Measurements from ENCODE around the gene IQGAP2. TPM values are rescaled to one million over a fixed set of nuclear protein-coding genes. Genes with fewer than 3 reads are reported as not detected.

Gene IQGAP2
- total RNA-seq, 1 donor from 2014 or later, result 8.8 TPM

GRCh38 chr5:76473009-76473336 is 69.9 kb downstream of the IQGAP2 start:
- Mint-ChIP-seq H3K4me1 (peaks cover 9% of the 10 kb centered on the region), H3K4me3 (no peak overlapping the region), H3K9me3 (peaks cover 2% of the 10 kb centered on the region)

GRCh38 chr5:76473661-76474060 is 70.6 kb downstream of the IQGAP2 start:
- Mint-ChIP-seq H3K27ac (peak overlapping the region; percentile 32), H3K4me1 (peaks cover 9% of the 10 kb centered on the region), H3K4me3 (no peak overlapping the region), H3K9me3 (peaks cover 2% of the 10 kb centered on the region), H3K27me3 (no peaks in the 10 kb centered on the region), H3K36me3 (ENCODE audit: low read depth) (no peaks in the 10 kb centered on the region)
- intact Hi-C loops (cut with micrococcal nuclease), result no loop called here
- POLR2A ChIA-PET, result no interaction called here
- ATAC-seq (ENCODE audit: low read depth) (no peak), DNase-seq (no peak)
- CTCF ChIA-PET, result no interaction called here
- no peak for TF ChIP-seq CTCF (IDR thresholded peaks at IDR 0.05)

More at GRCh38 chr5:76473009-76473336, 69.9 kb downstream of the IQGAP2 start:
- DNase-seq (no peak), ATAC-seq (ENCODE audit: low read depth) (no peak)
- CTCF ChIA-PET, result no interaction called here
- Mint-ChIP-seq H3K36me3 (ENCODE audit: low read depth) (no peaks in the 10 kb centered on the region), H3K27ac (no peak overlapping the region), H3K27me3 (no peaks in the 10 kb centered on the region)
- no peak for TF ChIP-seq CTCF (IDR thresholded peaks at IDR 0.05)
- intact Hi-C loops (cut with micrococcal nuclease), result no loop called here
- POLR2A ChIA-PET, result no interaction called here

GRCh38 chr5:76474377-76474776 is 71.3 kb downstream of the IQGAP2 start:
- Mint-ChIP-seq H3K4me1 (peaks cover 9% of the 10 kb centered on the region), H3K27ac (no peak overlapping the region), H3K36me3 (ENCODE audit: low read depth) (no peaks in the 10 kb centered on the region), H3K9me3 (peaks cover 2% of the 10 kb centered on the region), H3K27me3 (no peaks in the 10 kb centered on the region), H3K4me3 (no peak overlapping the region)
- ATAC-seq (ENCODE audit: low read depth), result no peak
- intact Hi-C loops (cut with micrococcal nuclease), result no loop called here
- ChIA-PET CTCF (no interaction called here), POLR2A (no interaction called here)
- no peak for DNase-seq
- no peak for TF ChIP-seq CTCF (IDR thresholded peaks at IDR 0.05)

GRCh38 chr5:76475385-76475784 is 72.3 kb downstream of the IQGAP2 start:
- no peak overlapping the region for H3K27ac Mint-ChIP-seq
- POLR2A ChIA-PET, result no interaction called here

GRCh38 chr5:76475936-76476335 is 72.9 kb downstream of the IQGAP2 start:
- CTCF ChIA-PET, result no interaction called here
- H3K4me1 Mint-ChIP-seq, result peaks cover 12% of the 10 kb centered on the region
- no peaks in the 10 kb centered on the region for H3K36me3 Mint-ChIP-seq (ENCODE audit: low read depth)
- no peak overlapping the region for H3K27ac Mint-ChIP-seq
- H3K4me3 Mint-ChIP-seq, result no peak overlapping the region
- TF ChIP-seq CTCF (IDR thresholded peaks at IDR 0.05), result no peak
- POLR2A ChIA-PET, result no interaction called here
- no peak for ATAC-seq (ENCODE audit: low read depth)
- intact Hi-C loops (cut with micrococcal nuclease), result no loop called here
- H3K9me3 Mint-ChIP-seq, result peaks cover 2% of the 10 kb centered on the region
- no peak for DNase-seq
- H3K27me3 Mint-ChIP-seq, result no peaks in the 10 kb centered on the region

More at GRCh38 chr5:76475385-76475784, 72.3 kb downstream of the IQGAP2 start:
- intact Hi-C loops (cut with micrococcal nuclease), result no loop called here
- no peak for TF ChIP-seq CTCF (IDR thresholded peaks at IDR 0.05)
- Mint-ChIP-seq H3K4me1 (peaks cover 12% of the 10 kb centered on the region), H3K36me3 (ENCODE audit: low read depth) (no peaks in the 10 kb centered on the region), H3K27me3 (no peaks in the 10 kb centered on the region), H3K9me3 (peaks cover 2% of the 10 kb centered on the region), H3K4me3 (no peak overlapping the region)
- CTCF ChIA-PET, result no interaction called here
- ATAC-seq (ENCODE audit: low read depth) (no peak), DNase-seq (no peak)

Data from activated B cell treated with CpG ODN at 0.5 μM for 24 hours (primary cell).